HEK293 (cell line): Measurements from ENCODE around the gene OR2T10.
"Not testable (repeated sequence)": the region's sequence is repeated elsewhere in the genome, so short reads cannot be mapped to it uniquely, and the experiment has no call there.

Experiments
- CTCF ChIA-PET: fragments of 350-600 bp; formaldehyde crosslinking; extraction: SDS; loops from one replicate; lab custom pipeline; 2021; ENCODE audit warnings: antibody characterized with exemption; lab: Yijun Ruan, JAX
- POLR2A ChIA-PET: fragments of 300-600 bp; formaldehyde crosslinking; extraction: SDS; loops from one replicate; lab custom pipeline; 2020; ENCODE audit warnings: antibody characterized with exemption, inconsistent platforms; lab: Yijun Ruan, JAX
- H3K27ac ChIP-seq: fragments of 200-500 bp; sonication (Bioruptor generic); 2 replicates; pipeline ENCODE4 v1.5.1; 2014; ENCODE audit warnings: low read depth, low read length, control low read depth, inconsistent platforms; ENCODE audit errors: extremely low read depth
- H3K36me3 ChIP-seq, 2 experiments: fragments of 200-500 bp in 1 of 2; sonication (Bioruptor generic) in 1 of 2; 1 replicate in 1 of 2; 2 replicates in 1 of 2; pipeline ENCODE4 v1.5.1; 2014 to 2017; ENCODE audit warnings: inconsistent platforms in 2 of 2, low read length in 2 of 2; ENCODE audit not compliant: control insufficient read depth in 2 of 2, insufficient read depth in 1 of 2
- H3K4me1 ChIP-seq: fragments of 200-500 bp; sonication (Bioruptor generic); 2 replicates; pipeline ENCODE4 v1.5.1; 2014; ENCODE audit warnings: mild to moderate bottlenecking, low read length, inconsistent platforms; ENCODE audit not compliant: control insufficient read depth, insufficient read depth
- H3K4me3 ChIP-seq: 2 replicates; pipeline ENCODE4 v1.5.1; 2011; ENCODE audit warnings: low read depth, mild to moderate bottlenecking, control low read depth, low read length, moderate library complexity
- H3K9me3 ChIP-seq: fragments of 200-500 bp; sonication (Bioruptor generic); 2 replicates; pipeline ENCODE4 v1.5.1; 2014; ENCODE audit warnings: low read depth, low read length, inconsistent platforms; ENCODE audit not compliant: control insufficient read depth, insufficient read depth
- KLF1 ChIP-seq: fragments of 450-650 bp; formaldehyde crosslinking; IDR thresholded peaks from 2 replicates; pipeline ENCODE4 v1.5.1; 2016; ENCODE audit warnings: missing biosample characterization, missing genetic modification characterization
- MYNN ChIP-seq: fragments of 450-650 bp; formaldehyde crosslinking; IDR thresholded peaks from 2 replicates; pipeline ENCODE4 v1.5.1; 2016; ENCODE audit warnings: missing biosample characterization, missing genetic modification characterization, borderline replicate concordance
- YY2 ChIP-seq: fragments of 450-650 bp; formaldehyde crosslinking; IDR thresholded peaks from 2 replicates; pipeline ENCODE4 v1.5.1; 2016; ENCODE audit warnings: missing biosample characterization, missing genetic modification characterization
- ZIC2 ChIP-seq: fragments of 450-650 bp; formaldehyde crosslinking; IDR thresholded peaks from 2 replicates; pipeline ENCODE4 v1.5.1; 2016; ENCODE audit warnings: missing biosample characterization, missing genetic modification characterization
- ZNF280C ChIP-seq: fragments of 450-650 bp; formaldehyde crosslinking; IDR thresholded peaks from 2 replicates; pipeline ENCODE4 v1.5.1; 2016; ENCODE audit warnings: missing biosample characterization, missing genetic modification characterization
- ZNF354C ChIP-seq: fragments of 450-650 bp; formaldehyde crosslinking; IDR thresholded peaks from 2 replicates; pipeline ENCODE4 v1.5.1; 2016; ENCODE audit warnings: missing biosample characterization, missing genetic modification characterization, low read depth, borderline replicate concordance
- ZNF394 ChIP-seq: fragments of 450-650 bp; formaldehyde crosslinking; IDR thresholded peaks from 2 replicates; pipeline ENCODE4 v1.5.1; 2016; ENCODE audit warnings: missing biosample characterization, missing genetic modification characterization, mild to moderate bottlenecking, moderate library complexity, borderline replicate concordance
- ZNF404 ChIP-seq: fragments of 450-650 bp; formaldehyde crosslinking; IDR thresholded peaks from 2 replicates; pipeline ENCODE4 v1.5.1; 2017; ENCODE audit warnings: missing biosample characterization, missing genetic modification characterization
- ZNF416 ChIP-seq: fragments of 450-650 bp; formaldehyde crosslinking; IDR thresholded peaks from 2 replicates; pipeline ENCODE4 v1.5.1; 2016; ENCODE audit warnings: missing biosample characterization, missing genetic modification characterization
- ZNF514 ChIP-seq: fragments of 450-650 bp; formaldehyde crosslinking; IDR thresholded peaks from 2 replicates; pipeline ENCODE4 v1.5.1; 2016; ENCODE audit warnings: missing biosample characterization, missing genetic modification characterization
- ZNF580 ChIP-seq: fragments of 450-650 bp; formaldehyde crosslinking; IDR thresholded peaks from 2 replicates; pipeline ENCODE4 v1.5.1; 2016; ENCODE audit warnings: missing biosample characterization, missing genetic modification characterization
- ZNF843 ChIP-seq: fragments of 450-650 bp; formaldehyde crosslinking; IDR thresholded peaks from 2 replicates; pipeline ENCODE4 v1.5.1; 2016; ENCODE audit warnings: missing biosample characterization, missing genetic modification characterization
- ZXDB ChIP-seq: fragments of 450-650 bp; formaldehyde crosslinking; IDR thresholded peaks from 2 replicates; pipeline ENCODE4 v1.5.1; 2016; ENCODE audit warnings: missing biosample characterization, missing genetic modification characterization
- TF ChIP-seq, protein P1 (sequence below): fragments of 450-650 bp; formaldehyde crosslinking; IDR thresholded peaks from 2 replicates; pipeline ENCODE4 v1.5.0; 2017; ENCODE audit warnings: missing biosample characterization, missing genetic modification characterization, borderline replicate concordance

Gene OR2T10

GRCh38 chr1:248640906-248641305 is 43.4 kb upstream of the OR2T10 start:
- H3K4me3 ChIP-seq, H3K27ac ChIP-seq, H3K36me3 ChIP-seq, POLR2A ChIA-PET, H3K9me3 ChIP-seq, CTCF ChIA-PET, H3K4me1 ChIP-seq: not testable (repeated sequence)

DNA sequence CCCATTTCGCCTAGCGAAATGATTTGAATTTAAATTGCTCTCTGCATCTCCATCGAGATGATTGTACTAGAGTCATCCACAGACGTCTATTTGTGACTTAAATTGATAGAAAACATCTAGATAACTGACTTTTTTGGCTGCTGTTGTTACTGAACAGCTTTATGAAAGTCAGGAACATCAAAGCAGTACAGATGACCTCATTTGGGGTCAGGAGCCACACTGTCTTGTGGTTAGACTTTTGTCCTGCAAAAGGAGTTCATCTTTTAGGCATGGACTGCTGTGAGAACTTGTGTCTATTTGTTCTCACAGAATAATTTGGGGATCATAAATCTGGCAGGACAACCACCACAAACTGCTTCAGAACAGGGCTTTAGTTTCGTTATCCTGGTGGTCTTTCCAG is 42.2 kb upstream of the OR2T10 start:
- H3K4me1 ChIP-seq, H3K4me3 ChIP-seq, POLR2A ChIA-PET, H3K36me3 ChIP-seq, H3K27ac ChIP-seq, CTCF ChIA-PET, H3K9me3 ChIP-seq: not testable (repeated sequence)

- H3K4me3 ChIP-seq, H3K9me3 ChIP-seq, H3K27ac ChIP-seq, H3K4me1 ChIP-seq, H3K36me3 ChIP-seq, POLR2A ChIA-PET, CTCF ChIA-PET: not testable (repeated sequence)
Observed at GRCh38 chr1:248636612-248637011, 39.1 kb upstream of the OR2T10 start.

DNA sequence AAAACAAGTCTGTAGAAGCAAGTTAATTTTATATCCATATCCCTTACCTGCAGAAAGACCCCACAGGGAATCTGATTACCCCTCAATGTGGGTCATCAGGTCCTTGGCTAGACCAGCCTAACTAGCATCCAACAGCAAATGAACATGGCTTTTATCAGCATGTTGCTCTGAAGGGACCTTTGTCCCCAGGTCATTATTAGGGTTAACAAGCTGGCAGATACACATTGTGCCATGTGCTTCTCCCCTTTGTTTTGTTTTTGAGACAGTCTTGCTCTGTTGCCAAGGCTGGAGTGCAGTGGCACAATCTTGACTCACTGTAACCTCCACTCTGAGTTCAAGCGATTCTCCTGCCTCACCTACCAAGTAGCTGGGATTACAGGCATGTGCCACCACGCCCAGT is 37.5 kb upstream of the OR2T10 start, which contains the start of gene OR2T11:
Gene OR2T11 (minus strand): TSS at position 101 of the 400 bp plus-strand sequence. CDS start 7,963 bp downstream, outside the sequence.
- H3K9me3 ChIP-seq, H3K27ac ChIP-seq, H3K4me1 ChIP-seq, POLR2A ChIA-PET, CTCF ChIA-PET, H3K36me3 ChIP-seq, H3K4me3 ChIP-seq: not testable (repeated sequence)

DNA sequence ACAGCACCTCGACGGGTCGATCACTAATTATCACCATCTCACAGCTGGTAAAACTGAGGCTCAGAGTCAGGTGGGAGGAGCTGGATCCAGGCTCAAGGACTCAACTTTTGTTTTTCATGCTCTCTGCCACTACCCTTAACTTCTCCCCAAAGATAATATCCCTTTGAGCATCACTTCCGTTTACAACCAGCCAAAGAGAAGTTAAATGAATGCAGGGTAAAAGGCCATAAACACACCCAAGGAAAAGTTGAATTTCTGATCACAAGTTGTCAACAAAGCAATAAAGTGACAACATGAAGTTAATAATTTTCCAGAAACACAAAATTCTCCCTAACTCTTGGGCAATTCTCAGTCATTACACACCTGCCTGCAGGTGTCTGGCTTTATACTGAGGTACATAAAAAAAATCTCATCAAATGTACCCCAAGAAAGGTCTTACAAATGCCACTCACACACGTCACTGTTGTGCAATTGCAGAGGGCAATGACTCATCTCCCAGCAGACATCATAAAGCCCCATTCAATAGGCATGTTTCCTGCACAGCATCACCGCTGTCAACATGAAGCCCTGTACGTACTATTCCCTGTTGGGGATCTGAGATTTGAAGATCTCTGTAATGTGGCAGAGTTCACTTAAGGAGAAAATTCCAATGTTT is 34.0 kb upstream of the OR2T10 start:
- CTCF ChIA-PET = no interaction called here

GRCh38 chr1:248630551-248630950 is 33.1 kb upstream of the OR2T10 start:
- no peaks in the 10 kb centered on the region for H3K36me3 ChIP-seq
- CTCF ChIA-PET = no interaction called here
- H3K27ac ChIP-seq = no peak overlapping the region
- H3K9me3 ChIP-seq = no peaks in the 10 kb centered on the region
- TF ChIP-seq YY2 (no peak), ZNF416 (no peak), ZNF843 (no peak), KLF1 (tag by site-specific recombination) (no peak), ZNF404 (tag by site-specific recombination) (no peak), ZIC2 (tag by site-specific recombination) (no peak), ZNF580 (no peak), ZNF394 (tag by site-specific recombination) (no peak), ZNF514 (no peak)
- TF ChIP-seq, protein P1, sequence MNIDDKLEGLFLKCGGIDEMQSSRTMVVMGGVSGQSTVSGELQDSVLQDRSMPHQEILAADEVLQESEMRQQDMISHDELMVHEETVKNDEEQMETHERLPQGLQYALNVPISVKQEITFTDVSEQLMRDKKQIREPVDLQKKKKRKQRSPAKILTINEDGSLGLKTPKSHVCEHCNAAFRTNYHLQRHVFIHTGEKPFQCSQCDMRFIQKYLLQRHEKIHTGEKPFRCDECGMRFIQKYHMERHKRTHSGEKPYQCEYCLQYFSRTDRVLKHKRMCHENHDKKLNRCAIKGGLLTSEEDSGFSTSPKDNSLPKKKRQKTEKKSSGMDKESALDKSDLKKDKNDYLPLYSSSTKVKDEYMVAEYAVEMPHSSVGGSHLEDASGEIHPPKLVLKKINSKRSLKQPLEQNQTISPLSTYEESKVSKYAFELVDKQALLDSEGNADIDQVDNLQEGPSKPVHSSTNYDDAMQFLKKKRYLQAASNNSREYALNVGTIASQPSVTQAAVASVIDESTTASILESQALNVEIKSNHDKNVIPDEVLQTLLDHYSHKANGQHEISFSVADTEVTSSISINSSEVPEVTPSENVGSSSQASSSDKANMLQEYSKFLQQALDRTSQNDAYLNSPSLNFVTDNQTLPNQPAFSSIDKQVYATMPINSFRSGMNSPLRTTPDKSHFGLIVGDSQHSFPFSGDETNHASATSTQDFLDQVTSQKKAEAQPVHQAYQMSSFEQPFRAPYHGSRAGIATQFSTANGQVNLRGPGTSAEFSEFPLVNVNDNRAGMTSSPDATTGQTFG = no peak
- H3K4me1 ChIP-seq = no peaks in the 10 kb centered on the region
- POLR2A ChIA-PET = no interaction called here
- no peak overlapping the region for H3K4me3 ChIP-seq

More for the DNA sequence above, 34.0 kb upstream of the OR2T10 start:
- Histone ChIP-seq H3K27ac (no peak overlapping the region), H3K36me3 (no peaks in the 10 kb centered on the region), H3K9me3 (no peaks in the 10 kb centered on the region), H3K4me1 (no peaks in the 10 kb centered on the region), H3K4me3 (no peak overlapping the region)
- TF ChIP-seq ZNF280C (tag by site-specific recombination) (no peak), ZXDB (tag by site-specific recombination) (no peak), ZNF354C (tag by site-specific recombination) (no peak), MYNN (tag by site-specific recombination) (no peak)
- POLR2A ChIA-PET = no interaction called here
